ENCODE measurements around the gene OR4F29. TPM values are rescaled to one million over a fixed set of nuclear protein-coding genes. Genes with fewer than 3 reads are reported as not detected.
"Not testable (repeated sequence)": the region's sequence is repeated elsewhere in the genome, so short reads cannot be mapped to it uniquely, and the experiment has no call there.

OR4F29 gene, protein sequence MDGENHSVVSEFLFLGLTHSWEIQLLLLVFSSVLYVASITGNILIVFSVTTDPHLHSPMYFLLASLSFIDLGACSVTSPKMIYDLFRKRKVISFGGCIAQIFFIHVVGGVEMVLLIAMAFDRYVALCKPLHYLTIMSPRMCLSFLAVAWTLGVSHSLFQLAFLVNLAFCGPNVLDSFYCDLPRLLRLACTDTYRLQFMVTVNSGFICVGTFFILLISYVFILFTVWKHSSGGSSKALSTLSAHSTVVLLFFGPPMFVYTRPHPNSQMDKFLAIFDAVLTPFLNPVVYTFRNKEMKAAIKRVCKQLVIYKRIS
- total RNA-seq (not detected), polyA plus RNA-seq (not detected), total RNA-seq (0 reads per million in 6 experiments)

GRCh38 chr1:451578-451977 lies at the start of gene OR4F29:
TSS of gene OR4F29 (minus strand) at chr1:451678. CDS start at chr1:451678, 0 bp downstream.
- DNase-seq, H3K27me3 Mint-ChIP-seq, ATAC-seq, H3K36me3 Mint-ChIP-seq, H3K27ac Mint-ChIP-seq, H3K9me3 Mint-ChIP-seq, H3K4me3 Mint-ChIP-seq, H3K4me1 Mint-ChIP-seq, POLR2A ChIA-PET: not testable (repeated sequence)

Other genes starting within 250 kb of the OR4F29 start
- not detected for gene OR4F16, start 235.0 kb upstream of the OR4F29 start, total RNA-seq
- not detected for gene OR4F16, start 235.0 kb upstream of the OR4F29 start, polyA plus RNA-seq

Data from naive thymus-derived CD8-positive, alpha-beta T cell (primary cell).